ENCODE results near the gene CD300LG. TPM values are rescaled to one million over a fixed set of nuclear protein-coding genes. Genes with fewer than 3 reads are reported as not detected.

CD300LG gene
- total RNA-seq, 1 experiment from 2014 or later: not detected

- H3K4me2 ChIP-seq: no peak overlapping the region
- no peaks in the 10 kb centered on the region for H3K36me3 ChIP-seq (ENCODE audit: low read depth)
- no peaks in the 10 kb centered on the region for H3K9me2 ChIP-seq (ENCODE audit: insufficient read depth)
- H4K20me1 ChIP-seq (ENCODE audit: insufficient read depth): no peaks in the 10 kb centered on the region
- TF ChIP-seq EZH2 (IDR thresholded peaks at IDR 0.05; ENCODE audit: low read depth) (no peak), CTCF (conservative IDR thresholded peaks at IDR 0.05) (no peak)
- CTCF ChIA-PET: no interaction called here
- intact Hi-C loops (cut with micrococcal nuclease; ENCODE audit: unreplicated experiment): no loop called here
- no peak overlapping the region for H3K27ac ChIP-seq
- no peak overlapping the region for H2AFZ ChIP-seq
- H3K9me3 ChIP-seq (ENCODE audit: insufficient read depth, low read depth): no peaks in the 10 kb centered on the region
- H3K4me3 ChIP-seq: no peak overlapping the region
- no TSS peak for BruUV-seq (replicated peaks)
- 0 out of 2 replicates have a peak, but pooled peaks cover 5% of the 10 kb centered on the region for H3F3A ChIP-seq (ENCODE audit: insufficient read depth, low read depth)
- DNase-seq: no peak
- POLR2A ChIA-PET (ENCODE audit: unreplicated experiment): interaction anchor here (0.6 kb wide), 1 partner anchor 448 kb away, joined by 13 read pairs; no protein-coding TSS in a partner anchor
- no peaks in the 10 kb centered on the region for H3K27me3 ChIP-seq (ENCODE audit: insufficient read depth, low read depth)
- H3K79me2 ChIP-seq (ENCODE audit: low read depth): no peaks in the 10 kb centered on the region
- no peaks in the 10 kb centered on the region for H3K4me1 ChIP-seq (replicated peaks; ENCODE audit: insufficient read depth)
These were observed 41.9 kb upstream of the CD300LG start for GRCh38 chr17:43805117-43805516.

GRCh38 chr17:43808076-43808475 lies 38.9 kb upstream of the CD300LG start:
- ChIA-PET POLR2A (ENCODE audit: unreplicated experiment) (no interaction called here), CTCF (interaction anchor here (0.6 kb wide), 1 partner anchor 70 kb away, joined by 5 read pairs; no protein-coding TSS in a partner anchor)
- H3K27me3 ChIP-seq (ENCODE audit: insufficient read depth, low read depth): no peaks in the 10 kb centered on the region
- H3K4me1 ChIP-seq (replicated peaks; ENCODE audit: insufficient read depth): no peaks in the 10 kb centered on the region
- no peak overlapping the region for H3K4me2 ChIP-seq
- intact Hi-C loops (cut with micrococcal nuclease; ENCODE audit: unreplicated experiment): no loop called here
- no peak overlapping the region for H2AFZ ChIP-seq
- 0 out of 2 replicates have a peak, but pooled peaks cover 5% of the 10 kb centered on the region for H3F3A ChIP-seq (ENCODE audit: insufficient read depth, low read depth)
- H3K36me3 ChIP-seq (ENCODE audit: low read depth): no peaks in the 10 kb centered on the region
- H3K79me2 ChIP-seq (ENCODE audit: low read depth): no peaks in the 10 kb centered on the region
- BruUV-seq (replicated peaks): no TSS peak
- TF ChIP-seq CTCF (conservative IDR thresholded peaks at IDR 0.05): no peak
- no peaks in the 10 kb centered on the region for H4K20me1 ChIP-seq (ENCODE audit: insufficient read depth)
- no peak overlapping the region for H3K4me3 ChIP-seq
- H3K9me3 ChIP-seq (ENCODE audit: insufficient read depth, low read depth): no peaks in the 10 kb centered on the region
- no peak for DNase-seq
- no peaks in the 10 kb centered on the region for H3K9me2 ChIP-seq (ENCODE audit: insufficient read depth)
- H3K27ac ChIP-seq: no peak overlapping the region

- Histone ChIP-seq H3K9me2 (ENCODE audit: insufficient read depth) (no peaks in the 10 kb centered on the region), H3K4me2 (no peak overlapping the region), H3K27me3 (ENCODE audit: insufficient read depth, low read depth) (no peaks in the 10 kb centered on the region), H3K36me3 (ENCODE audit: low read depth) (0 out of 2 replicates have a peak, but pooled peaks cover 10% of the 10 kb centered on the region), H4K20me1 (ENCODE audit: insufficient read depth) (no peaks in the 10 kb centered on the region), H3K4me1 (replicated peaks; ENCODE audit: insufficient read depth) (peaks cover 7% of the 10 kb centered on the region; the same call in 1 of the 2 replicates), H3K9me3 (ENCODE audit: insufficient read depth, low read depth) (no peaks in the 10 kb centered on the region), H2AFZ (no peak overlapping the region), H3F3A (ENCODE audit: insufficient read depth, low read depth) (0 out of 2 replicates have a peak, but pooled peaks cover 5% of the 10 kb centered on the region), H3K4me3 (no peak overlapping the region), H3K27ac (no peak overlapping the region), H3K79me2 (ENCODE audit: low read depth) (no peaks in the 10 kb centered on the region)
- TF ChIP-seq CTCF (conservative IDR thresholded peaks at IDR 0.05) (no peak), EZH2 (IDR thresholded peaks at IDR 0.05; ENCODE audit: low read depth) (no peak)
- intact Hi-C loops (cut with micrococcal nuclease; ENCODE audit: unreplicated experiment): no loop called here
- ChIA-PET POLR2A (ENCODE audit: unreplicated experiment) (no interaction called here), CTCF (interaction anchor here (0.6 kb wide), 1 partner anchor 109 kb away, joined by 4 read pairs; no protein-coding TSS in a partner anchor)
- no peak for DNase-seq
- BruUV-seq (replicated peaks): no TSS peak
These were observed 37.9 kb upstream of the CD300LG start for GRCh38 chr17:43809121-43809520.
